ENCODE data around the gene HEPH.

DNA sequence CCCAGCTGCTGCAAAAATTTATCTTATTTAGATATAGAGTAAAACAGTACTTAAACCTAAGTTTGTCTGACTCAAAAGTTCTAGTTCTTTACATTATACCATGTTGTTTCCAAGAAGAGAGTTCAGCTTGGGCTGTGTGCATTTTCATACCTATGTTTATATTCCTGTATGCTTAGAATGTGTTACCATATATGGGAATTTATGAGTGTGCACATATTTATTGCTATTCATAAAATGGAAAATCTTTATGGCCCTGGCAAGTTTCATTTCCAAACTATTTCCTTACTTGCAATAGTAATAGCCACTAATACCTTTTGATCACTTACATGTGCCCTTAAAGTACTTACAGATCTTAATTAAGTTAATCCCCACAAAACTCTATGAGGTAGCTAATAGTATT lies 2.6 kb downstream of the HEPH start:
- no peak for TF ChIP-seq CTCF (IDR thresholded peaks at IDR 0.05)
- TF ChIP-seq POLR2A (IDR thresholded peaks at IDR 0.05): no peak
